ENCODE data around the gene PCDHGA1. TPM values are rescaled to one million over a fixed set of nuclear protein-coding genes. Genes with fewer than 3 reads are reported as not detected.

PCDHGA1 gene
- polyA plus RNA-seq, 1 donor (not counting 4 experiments of a cell fraction or from before 2014, with no cell fraction given) = 0.09 TPM

- DNase-seq (ENCODE audit: low read depth, low spot score) (no peak), FAIRE-seq (no peak)
- dilution Hi-C loops (cut with MboI; ENCODE audit: extremely low pct_ligation_motif_present, low sequenced_read_pairs) = no loop called here
- no peak overlapping the region for H2AFZ ChIP-seq (ENCODE audit: control insufficient read depth, low read length)
- H3K27ac ChIP-seq (ENCODE audit: control insufficient read depth, insufficient read depth, low read length) = no peak overlapping the region
- no peaks in the 10 kb centered on the region for H3K9me1 ChIP-seq (ENCODE audit: control insufficient read depth, extremely low read depth, insufficient read depth, low read length)
- no peaks in the 10 kb centered on the region for H3K36me3 ChIP-seq (ENCODE audit: control insufficient read depth in 2 of 2, extremely low read depth in 1 of 2, insufficient read depth in 2 of 2, low read length in 2 of 2)
- peaks cover 14% of the 10 kb centered on the region for H3K9me3 ChIP-seq (ENCODE audit: control insufficient read depth, low read depth, low read length)
- no peaks in the 10 kb centered on the region for H3K4me1 ChIP-seq (ENCODE audit: control insufficient read depth, extremely low read depth, insufficient read depth, low read length)
- H4K20me1 ChIP-seq (ENCODE audit: control insufficient read depth, extremely low read depth, insufficient read depth, low read length) = no peaks in the 10 kb centered on the region
- H3K27me3 ChIP-seq (ENCODE audit: control insufficient read depth, extremely low read depth, insufficient read depth, low read length) = peaks cover 17% of the 10 kb centered on the region
- H3K4me2 ChIP-seq (ENCODE audit: control insufficient read depth, extremely low read depth, insufficient read depth, low read depth, low read length) = no peak overlapping the region
- no peaks in the 10 kb centered on the region for H3K79me2 ChIP-seq (ENCODE audit: control insufficient read depth, insufficient read depth, low read length)
- H3K9ac ChIP-seq (ENCODE audit: control insufficient read depth, extremely low read depth, insufficient read depth, low read length) = no peak overlapping the region
- TF ChIP-seq CTCF (optimal IDR thresholded peaks at IDR 0.05 in 1 of 3, IDR thresholded peaks at IDR 0.05 in 1 of 3, conservative IDR thresholded peaks at IDR 0.05 in 1 of 3; ENCODE audit: extremely low read depth in 1 of 3, insufficient read depth in 2 of 3, low read length in 3 of 3) = no peak
- no peak for TF ChIP-seq EZH2 (IDR thresholded peaks at IDR 0.05; ENCODE audit: low read length)
- no peak overlapping the region for H3K4me3 ChIP-seq (ENCODE audit: control insufficient read depth in 2 of 3, extremely low read depth in 1 of 3, insufficient read depth in 2 of 3, low read depth in 1 of 3, low read length in 3 of 3)
Measured at GRCh38 chr5:141356133-141356532, 25.8 kb downstream of the PCDHGA1 start.

- Histone ChIP-seq H3K27me3 (ENCODE audit: control insufficient read depth, extremely low read depth, insufficient read depth, low read length) (peaks cover 19% of the 10 kb centered on the region), H3K9me1 (ENCODE audit: control insufficient read depth, extremely low read depth, insufficient read depth, low read length) (no peaks in the 10 kb centered on the region), H3K36me3 (ENCODE audit: control insufficient read depth in 2 of 2, extremely low read depth in 1 of 2, insufficient read depth in 2 of 2, low read length in 2 of 2) (no peaks in the 10 kb centered on the region), H2AFZ (ENCODE audit: control insufficient read depth, low read length) (no peak overlapping the region), H3K9me3 (ENCODE audit: control insufficient read depth, low read depth, low read length) (peaks cover 12% of the 10 kb centered on the region), H3K27ac (ENCODE audit: control insufficient read depth, insufficient read depth, low read length) (no peak overlapping the region), H3K4me1 (ENCODE audit: control insufficient read depth, extremely low read depth, insufficient read depth, low read length) (no peaks in the 10 kb centered on the region), H3K9ac (ENCODE audit: control insufficient read depth, extremely low read depth, insufficient read depth, low read length) (no peak overlapping the region), H3K79me2 (ENCODE audit: control insufficient read depth, insufficient read depth, low read length) (no peaks in the 10 kb centered on the region), H4K20me1 (ENCODE audit: control insufficient read depth, extremely low read depth, insufficient read depth, low read length) (no peaks in the 10 kb centered on the region), H3K4me2 (ENCODE audit: control insufficient read depth, extremely low read depth, insufficient read depth, low read depth, low read length) (no peak overlapping the region), H3K4me3 (ENCODE audit: control insufficient read depth in 2 of 3, extremely low read depth in 1 of 3, insufficient read depth in 2 of 3, low read depth in 1 of 3, low read length in 3 of 3) (no peak overlapping the region)
- TF ChIP-seq CTCF (optimal IDR thresholded peaks at IDR 0.05 in 1 of 3, IDR thresholded peaks at IDR 0.05 in 1 of 3, conservative IDR thresholded peaks at IDR 0.05 in 1 of 3; ENCODE audit: extremely low read depth in 1 of 3, insufficient read depth in 2 of 3, low read length in 3 of 3) (no peak), EZH2 (IDR thresholded peaks at IDR 0.05; ENCODE audit: low read length) (no peak)
- FAIRE-seq = no peak
- dilution Hi-C loops (cut with MboI; ENCODE audit: extremely low pct_ligation_motif_present, low sequenced_read_pairs) = no loop called here
- DNase-seq (ENCODE audit: low read depth, low spot score) = no peak
Measured at GRCh38 chr5:141356950-141357349, 26.6 kb downstream of the PCDHGA1 start.

Measured in keratinocyte (primary cell).